NOMO-1 treated with dmso at 0.1 percent for 144 hours (cell line): ENCODE data around the gene TULP4.

Experiments used
- DNase-seq: peaks from one replicate; lab custom pipeline; 2025; ENCODE audit not compliant: unreplicated experiment; lab: John Stamatoyannopoulos, UW

The TULP4 gene

GRCh38 chr6:158356586-158357546 is 44.6 kb downstream of the TULP4 start:
- no peak for DNase-seq

- no peak for DNase-seq
Measured at GRCh38 chr6:158357570-158358216, 45.4 kb downstream of the TULP4 start.

- no peak for DNase-seq
Measured at GRCh38 chr6:158358450-158359077, 46.3 kb downstream of the TULP4 start.

GRCh38 chr6:158361068-158361467 is 48.8 kb downstream of the TULP4 start:
- no peak for DNase-seq

- no peak for DNase-seq
Measured at GRCh38 chr6:158361961-158362669, 49.9 kb downstream of the TULP4 start.

GRCh38 chr6:158366363-158366762 is 54.1 kb downstream of the TULP4 start:
- no peak for DNase-seq

- DNase-seq: no peak
Measured at GRCh38 chr6:158367816-158368215, 55.6 kb downstream of the TULP4 start.

GRCh38 chr6:158369241-158369640 is 57.0 kb downstream of the TULP4 start:
- no peak for DNase-seq

- no peak for DNase-seq
Measured at GRCh38 chr6:158370805-158371204, 58.5 kb downstream of the TULP4 start.

GRCh38 chr6:158371261-158371660 is 59.0 kb downstream of the TULP4 start:
- DNase-seq: no peak

GRCh38 chr6:158372574-158372973 is 60.3 kb downstream of the TULP4 start:
- no peak for DNase-seq

- no peak for DNase-seq
Measured at GRCh38 chr6:158373214-158373613, 60.9 kb downstream of the TULP4 start.

GRCh38 chr6:158374020-158374419 is 61.8 kb downstream of the TULP4 start:
- no peak for DNase-seq

GRCh38 chr6:158376631-158377081 is 64.4 kb downstream of the TULP4 start:
- no peak for DNase-seq

GRCh38 chr6:158377860-158378259 is 65.6 kb downstream of the TULP4 start:
- no peak for DNase-seq

- DNase-seq: no peak
Measured at GRCh38 chr6:158379336-158379735, 67.1 kb downstream of the TULP4 start.

GRCh38 chr6:158381214-158381613 is 68.9 kb downstream of the TULP4 start:
- DNase-seq: no peak

GRCh38 chr6:158382491-158382890 is 70.2 kb downstream of the TULP4 start:
- DNase-seq: no peak

GRCh38 chr6:158383057-158383456 is 70.8 kb downstream of the TULP4 start:
- no peak for DNase-seq

GRCh38 chr6:158383542-158383941 is 71.3 kb downstream of the TULP4 start:
- no peak for DNase-seq

GRCh38 chr6:158384671-158385110 is 72.4 kb downstream of the TULP4 start:
- no peak for DNase-seq
